Endothelial cell of umbilical vein (primary cell): Measurements from ENCODE around the gene KIAA0930. TPM values are rescaled to one million over a fixed set of nuclear protein-coding genes. Genes with fewer than 3 reads are reported as not detected.

Experiments used
- BruUV-seq: library from RNA; stranded (reverse); fragments of 400-500 nt; replicated peaks from 2 replicates; lab custom pipeline; 2021; lab: Mats Ljungman, UMichigan
- CTCF ChIA-PET: fragments of 300-600, 350-600 bp; sonication (Branson Sonifier 250); formaldehyde crosslinking; loops from one replicate; lab custom pipeline; 2021; ENCODE audit warnings: antibody characterized with exemption, inconsistent platforms; lab: Charles Lee
- POLR2A ChIA-PET: fragments of 300-600, 350-600 bp; sonication (Branson Sonifier 250); formaldehyde crosslinking; loops from one replicate; lab custom pipeline; 2021; ENCODE audit warnings: antibody characterized with exemption, inconsistent platforms; lab: Charles Lee
- DNase-seq: peaks from one replicate; pipeline ENCODE4 v3.0.0-alpha.2; 2011; ENCODE audit warnings: low read depth, low spot score
- FAIRE-seq: peaks from 2 replicates; lab custom pipeline; 2011; peaks lifted over from hg19 to GRCh38; lab: Jason Lieb, UNC
- H2AFZ ChIP-seq: 2 replicates; pipeline ENCODE4 v1.6.0; 2012; ENCODE audit warnings: low read depth, low read length, control low read depth, inconsistent platforms
- H3K27ac ChIP-seq: 2 replicates; pipeline ENCODE4 v1.5.1; 2011; ENCODE audit warnings: low read depth, mild to moderate bottlenecking, control low read depth, low read length, moderate library complexity; ENCODE audit not compliant: insufficient read depth
- H3K27me3 ChIP-seq, 2 experiments: 2 replicates each; pipeline versions ENCODE4 v1.6.0 to v1.6.1; 2011; ENCODE audit warnings: low read length in 2 of 2, mixed read lengths in 1 of 2; ENCODE audit not compliant: control insufficient read depth in 2 of 2, insufficient read depth in 2 of 2
- H3K36me3 ChIP-seq, 2 experiments: 2 replicates in 1 of 2; 3 replicates in 1 of 2; pipeline ENCODE4 v1.5.1; 2011; ENCODE audit warnings: low read length in 2 of 2, mild to moderate bottlenecking in 1 of 2, moderate library complexity in 1 of 2; ENCODE audit not compliant: control insufficient read depth in 2 of 2, insufficient read depth in 2 of 2; ENCODE audit errors: extremely low read depth in 1 of 2
- H3K4me1 ChIP-seq: 3 replicates; pipeline ENCODE4 v1.5.1; 2011; ENCODE audit warnings: mild to moderate bottlenecking, low read length; ENCODE audit not compliant: control insufficient read depth, insufficient read depth; ENCODE audit errors: extremely low read depth
- H3K4me2 ChIP-seq: 2 replicates; pipeline ENCODE4 v1.6.1; 2011; ENCODE audit warnings: low read length, control low read depth, mixed read lengths; ENCODE audit not compliant: insufficient read depth
- H3K4me3 ChIP-seq, 3 experiments: fragments of 200-600 bp in 1 of 3; sonication (generic), shearing (Covaris generic) in 1 of 3; replicated peaks in 1 of 3; 2 replicates each; pipeline ENCODE4 v1.5.1; 2011 to 2016; ENCODE audit warnings: control low read depth in 3 of 3, low read length in 3 of 3, mild to moderate bottlenecking in 2 of 3, inconsistent platforms in 1 of 3, low read depth in 1 of 3, moderate library complexity in 1 of 3; ENCODE audit not compliant: insufficient read depth in 1 of 3
- H3K79me2 ChIP-seq: 2 replicates; pipeline ENCODE4 v1.6.0; 2012; ENCODE audit warnings: low read length, inconsistent platforms; ENCODE audit not compliant: control insufficient read depth, insufficient read depth
- H3K9ac ChIP-seq: replicated peaks from 2 replicates; pipeline ENCODE3; 2011; ENCODE audit warnings: low read length, control low read depth; ENCODE audit not compliant: insufficient read depth; ENCODE audit errors: extremely low read depth
- H3K9me1 ChIP-seq: replicated peaks from 3 replicates; pipeline ENCODE4 v1.6.0; 2011; ENCODE audit warnings: mild to moderate bottlenecking, low read length; ENCODE audit not compliant: control insufficient read depth, insufficient read depth; ENCODE audit errors: extremely low read depth
- H3K9me3 ChIP-seq: replicated peaks from 2 replicates; pipeline ENCODE4 v1.5.1; 2012; ENCODE audit warnings: low read length, inconsistent platforms; ENCODE audit not compliant: control insufficient read depth, insufficient read depth
- H4K20me1 ChIP-seq: replicated peaks from 2 replicates; pipeline ENCODE3; 2011; ENCODE audit warnings: mild to moderate bottlenecking, low read length; ENCODE audit not compliant: control insufficient read depth, insufficient read depth; ENCODE audit errors: extremely low read depth
- EZH2 ChIP-seq: IDR thresholded peaks from 2 replicates; pipeline ENCODE4 v1.6.1; 2012; ENCODE audit warnings: borderline replicate concordance, low read depth, mild to moderate bottlenecking, moderate library complexity, low read length, inconsistent platforms; ENCODE audit not compliant: severe bottlenecking
- FOS ChIP-seq: IDR thresholded peaks from 2 replicates; pipeline ENCODE4 v1.6.1; 2011; ENCODE audit warnings: mild to moderate bottlenecking, low read length, moderate library complexity, borderline replicate concordance; ENCODE audit not compliant: insufficient read depth
- GATA2 ChIP-seq: IDR thresholded peaks from 2 replicates; pipeline ENCODE4 v1.7.0; 2011; ENCODE audit warnings: low read depth, mild to moderate bottlenecking, moderate library complexity, mixed read lengths, low read length; ENCODE audit not compliant: insufficient read length, insufficient read depth
- JUN ChIP-seq: IDR thresholded peaks from 2 replicates; pipeline ENCODE4 v1.6.1; 2011; ENCODE audit warnings: borderline replicate concordance, low read depth; ENCODE audit not compliant: insufficient read length, insufficient read depth
- MYC ChIP-seq: IDR thresholded peaks from one replicate; pipeline ENCODE4 v1.6.1; 2011; ENCODE audit warnings: mild to moderate bottlenecking, low read depth, low read length
- POLR2A ChIP-seq: IDR thresholded peaks from 2 replicates; pipeline ENCODE4 v1.6.1; 2012; ENCODE audit warnings: low read depth, mild to moderate bottlenecking, control low read depth, low read length
- POLR2AphosphoS5 ChIP-seq: IDR thresholded peaks from 2 replicates; pipeline ENCODE4 v1.6.1; 2012; ENCODE audit warnings: low read depth, mild to moderate bottlenecking, control low read depth, low read length, moderate library complexity; ENCODE audit not compliant: insufficient read depth
- dilution Hi-C: fragments of 300-500 bp; cut with MboI; formaldehyde crosslinking; loops from one replicate; pipeline ENCODE4 v1.15.0; 2019; ENCODE audit warnings: low sequenced_read_pairs; ENCODE audit not compliant: extremely low pct_ligation_motif_present
- intact Hi-C: fragments of 100-400 bp; cut with micrococcal nuclease; formaldehyde crosslinking; loops from one replicate; pipeline ENCODE4 v1.10.0; 2022
- polyA plus RNA-seq, 4 experiments: library from polyadenylated mRNA; depleted of rRNA in 3 of 4; stranded (reverse) in 3 of 4; unstranded in 1 of 4; fragments of >200 nt; gene quantifications; 2 replicates each; pipeline versions ENCODE4 v1.2.1 to v1.2.3, GENCODE V29; 2011 to 2012; ENCODE audit warnings: missing spikeins in 1 of 4
- total RNA-seq: library from RNA; stranded (reverse); gene quantifications from 2 replicates; pipeline ENCODE4 v1.2.3, GENCODE V29; 2021
- TF ChIP-seq, protein P1 (sequence below), 2 donors: IDR thresholded peaks; 1 replicate in 1 of 2; 2 replicates in 1 of 2; pipeline ENCODE4 v1.5.1; 2011; ENCODE audit warnings: low read length in 2 of 2, mild to moderate bottlenecking in 2 of 2, moderate library complexity in 2 of 2, control low read depth in 1 of 2, inconsistent platforms in 1 of 2, low read depth in 1 of 2; ENCODE audit not compliant: insufficient read depth in 1 of 2; ENCODE audit errors: extremely low read depth in 1 of 2
- TF ChIP-seq, protein P2 (sequence below): IDR thresholded peaks from 2 replicates; pipeline ENCODE4 v1.6.1; 2011; ENCODE audit not compliant: insufficient read depth, insufficient read length

Gene KIAA0930
- total and polyA plus RNA-seq, 2 donors (not counting 3 experiments of a cell fraction or from before 2014, with no cell fraction given): 37.9 to 53.6 TPM

DNA sequence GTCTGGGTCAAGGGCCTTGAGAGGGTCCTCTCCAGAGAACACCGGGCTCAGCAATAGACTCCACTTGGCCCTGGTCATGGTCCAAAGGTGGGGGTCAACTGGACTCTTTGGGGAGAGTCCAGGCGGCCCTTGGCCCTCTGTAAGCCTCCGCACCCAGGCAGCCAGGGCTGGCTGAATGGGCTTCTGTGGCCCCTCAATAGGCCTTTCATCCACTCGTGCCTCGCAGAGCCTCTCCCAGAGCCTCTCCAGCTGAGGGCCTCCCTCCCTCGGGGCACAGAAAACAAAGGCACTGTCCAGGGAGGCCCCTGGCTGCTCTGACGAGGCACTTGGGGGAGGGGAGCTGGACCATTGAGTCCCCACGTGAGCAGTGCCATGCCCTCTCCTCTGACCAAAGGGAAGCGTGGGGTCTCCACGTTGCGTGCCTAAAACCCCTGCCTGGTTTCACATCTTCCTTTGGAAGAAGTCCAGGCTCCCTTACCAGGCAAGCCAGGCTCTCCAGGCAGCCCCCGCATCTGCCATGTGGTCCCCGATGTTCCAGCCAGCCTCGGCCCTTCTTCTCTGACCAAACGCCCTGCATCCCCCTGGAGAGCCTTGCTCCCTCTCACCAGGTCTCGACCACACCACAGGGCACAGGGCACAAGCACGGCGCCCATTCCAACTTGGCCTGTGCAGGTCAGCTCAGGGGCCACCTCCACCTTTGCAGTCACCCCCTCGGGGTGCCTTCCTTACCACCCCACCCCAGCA lies 15.5 kb downstream of the KIAA0930 start:
- no peak for FAIRE-seq
- TF ChIP-seq JUN (no peak), MYC (no peak), POLR2AphosphoS5 (no peak), EZH2 (no peak), GATA2 (no peak), FOS (no peak), POLR2A (no peak)
- TF ChIP-seq, protein P1, sequence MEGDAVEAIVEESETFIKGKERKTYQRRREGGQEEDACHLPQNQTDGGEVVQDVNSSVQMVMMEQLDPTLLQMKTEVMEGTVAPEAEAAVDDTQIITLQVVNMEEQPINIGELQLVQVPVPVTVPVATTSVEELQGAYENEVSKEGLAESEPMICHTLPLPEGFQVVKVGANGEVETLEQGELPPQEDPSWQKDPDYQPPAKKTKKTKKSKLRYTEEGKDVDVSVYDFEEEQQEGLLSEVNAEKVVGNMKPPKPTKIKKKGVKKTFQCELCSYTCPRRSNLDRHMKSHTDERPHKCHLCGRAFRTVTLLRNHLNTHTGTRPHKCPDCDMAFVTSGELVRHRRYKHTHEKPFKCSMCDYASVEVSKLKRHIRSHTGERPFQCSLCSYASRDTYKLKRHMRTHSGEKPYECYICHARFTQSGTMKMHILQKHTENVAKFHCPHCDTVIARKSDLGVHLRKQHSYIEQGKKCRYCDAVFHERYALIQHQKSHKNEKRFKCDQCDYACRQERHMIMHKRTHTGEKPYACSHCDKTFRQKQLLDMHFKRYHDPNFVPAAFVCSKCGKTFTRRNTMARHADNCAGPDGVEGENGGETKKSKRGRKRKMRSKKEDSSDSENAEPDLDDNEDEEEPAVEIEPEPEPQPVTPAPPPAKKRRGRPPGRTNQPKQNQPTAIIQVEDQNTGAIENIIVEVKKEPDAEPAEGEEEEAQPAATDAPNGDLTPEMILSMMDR (IDR thresholded peaks at IDR 0.05; ENCODE audit: extremely low read depth in 1 of 2, insufficient read depth in 1 of 2, low read depth in 1 of 2, low read length in 2 of 2): no peak
- TF ChIP-seq, protein P2, sequence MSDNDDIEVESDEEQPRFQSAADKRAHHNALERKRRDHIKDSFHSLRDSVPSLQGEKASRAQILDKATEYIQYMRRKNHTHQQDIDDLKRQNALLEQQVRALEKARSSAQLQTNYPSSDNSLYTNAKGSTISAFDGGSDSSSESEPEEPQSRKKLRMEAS: no peak
- H3K9ac ChIP-seq: no peak overlapping the region
- POLR2A ChIA-PET: no interaction called here
- DNase-seq: no peak
- H3K9me3 ChIP-seq: no peaks in the 10 kb centered on the region
- H3K4me1 ChIP-seq: peaks cover 9% of the 10 kb centered on the region
- H3K79me2 ChIP-seq: no peaks in the 10 kb centered on the region
- H3K9me1 ChIP-seq: no peaks in the 10 kb centered on the region
- H4K20me1 ChIP-seq: no peaks in the 10 kb centered on the region
- no peaks in the 10 kb centered on the region for H3K27me3 ChIP-seq
- H3K36me3 ChIP-seq: no peaks in the 10 kb centered on the region
- H3K4me2 ChIP-seq: no peak overlapping the region
- H2AFZ ChIP-seq: no peak overlapping the region
- dilution Hi-C loops: no loop called here
- CTCF ChIA-PET: no interaction called here
- no peak overlapping the region for H3K4me3 ChIP-seq
- BruUV-seq: no TSS peak
- H3K27ac ChIP-seq: no peak overlapping the region
- intact Hi-C loops: no loop called here
